ENCODE measurements around the gene EMC7. TPM values are rescaled to one million over a fixed set of nuclear protein-coding genes. Genes with fewer than 3 reads are reported as not detected.

EMC7 gene
- total and polyA plus RNA-seq, 9 of the 15 experiments (the other 6 are each of a cell fraction or from before 2014, with no cell fraction given): 25.8 to 92.8 (median 49.7) TPM

GRCh38 chr15:34128898-34129297 lies 27.2 kb upstream of the EMC7 start (continued):
- TF ChIP-seq ZBTB11 (CRISPR knock-in tag; IDR thresholded peaks at IDR 0.05) (no peak), C11orf30 (IDR thresholded peaks at IDR 0.05; ENCODE audit: low read depth) (peak; percentile 74), GABPB1 (CRISPR knock-in tag; IDR thresholded peaks at IDR 0.05) (no peak), BHLHE40 (IDR thresholded peaks at IDR 0.05; ENCODE audit: low read length) (no peak), GATAD2B (IDR thresholded peaks at IDR 0.05; ENCODE audit: borderline replicate concordance) (no peak), SUPT5H (IDR thresholded peaks at IDR 0.05) (no peak), ZNF431 (CRISPR knock-in tag; IDR thresholded peaks at IDR 0.05) (no peak)
- TF ChIP-seq, protein P1, sequence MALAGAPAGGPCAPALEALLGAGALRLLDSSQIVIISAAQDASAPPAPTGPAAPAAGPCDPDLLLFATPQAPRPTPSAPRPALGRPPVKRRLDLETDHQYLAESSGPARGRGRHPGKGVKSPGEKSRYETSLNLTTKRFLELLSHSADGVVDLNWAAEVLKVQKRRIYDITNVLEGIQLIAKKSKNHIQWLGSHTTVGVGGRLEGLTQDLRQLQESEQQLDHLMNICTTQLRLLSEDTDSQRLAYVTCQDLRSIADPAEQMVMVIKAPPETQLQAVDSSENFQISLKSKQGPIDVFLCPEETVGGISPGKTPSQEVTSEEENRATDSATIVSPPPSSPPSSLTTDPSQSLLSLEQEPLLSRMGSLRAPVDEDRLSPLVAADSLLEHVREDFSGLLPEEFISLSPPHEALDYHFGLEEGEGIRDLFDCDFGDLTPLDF (CRISPR knock-in tag; IDR thresholded peaks at IDR 0.05): no peak

All from K562 (cell line).